Mesendoderm (in vitro differentiated cells): ENCODE measurements around the gene HABP4.

Experiments
- DNase-seq: peaks from one replicate; pipeline ENCODE4 v3.0.0; 2013
- H2AK5ac ChIP-seq: 2 replicates; pipeline ENCODE4 v1.6.1; 2013; ENCODE audit warnings: low read length, inconsistent platforms
- H2BK120ac ChIP-seq: 2 replicates; pipeline ENCODE4 v1.6.1; 2013; ENCODE audit warnings: low read depth, mild to moderate bottlenecking, low read length, moderate library complexity, mixed read lengths
- H2BK15ac ChIP-seq: replicated peaks from 2 replicates; pipeline ENCODE4 v1.6.1; 2013; ENCODE audit warnings: low read depth, mild to moderate bottlenecking, moderate library complexity
- H2BK5ac ChIP-seq: 2 replicates; pipeline ENCODE4 v1.6.1; 2013; ENCODE audit warnings: low read length, inconsistent platforms
- H3K18ac ChIP-seq: 2 replicates; pipeline ENCODE4 v1.6.1; 2013; ENCODE audit warnings: mild to moderate bottlenecking, low read length, mixed read lengths
- H3K23ac ChIP-seq: one replicate; pipeline ENCODE4 v1.6.1; 2013; ENCODE audit warnings: low read length
- H3K27ac ChIP-seq: 2 replicates; pipeline ENCODE4 v1.5.1; 2013; ENCODE audit warnings: low read depth, mild to moderate bottlenecking, inconsistent platforms, low read length, moderate library complexity
- H3K27me3 ChIP-seq: 2 replicates; pipeline ENCODE4 v1.6.1; 2013; ENCODE audit warnings: low read length, control low read depth, mild to moderate bottlenecking, inconsistent platforms; ENCODE audit not compliant: insufficient read depth, poor library complexity
- H3K36me3 ChIP-seq: 2 replicates; pipeline ENCODE4 v1.6.1; 2013; ENCODE audit warnings: low read length, inconsistent platforms; ENCODE audit not compliant: control insufficient read depth, insufficient read depth
- H3K4ac ChIP-seq: one replicate; pipeline ENCODE4 v1.6.1; 2013; ENCODE audit warnings: low read depth, mild to moderate bottlenecking, low read length, moderate library complexity
- H3K4me1 ChIP-seq: 2 replicates; pipeline ENCODE4 v1.6.1; 2013; ENCODE audit warnings: low read depth, low read length, inconsistent platforms; ENCODE audit not compliant: control insufficient read depth
- H3K4me2 ChIP-seq: 2 replicates; pipeline ENCODE4 v1.6.1; 2013; ENCODE audit warnings: low read length
- H3K4me3 ChIP-seq: 2 replicates; pipeline ENCODE4 v1.5.1; 2013; ENCODE audit warnings: mild to moderate bottlenecking, low read length
- H3K56ac ChIP-seq: one replicate; pipeline ENCODE4 v1.6.1; 2013; ENCODE audit warnings: low read length
- H3K79me1 ChIP-seq: 2 replicates; pipeline ENCODE4 v1.6.1; 2013; ENCODE audit warnings: low read length, inconsistent platforms
- H3K79me2 ChIP-seq: 2 replicates; pipeline ENCODE4 v1.6.1; 2013; ENCODE audit warnings: mild to moderate bottlenecking, low read length; ENCODE audit not compliant: control insufficient read depth, insufficient read depth
- H3K9ac ChIP-seq: 2 replicates; pipeline ENCODE4 v1.6.1; 2013; ENCODE audit warnings: low read length, inconsistent platforms
- H4K5ac ChIP-seq: one replicate; pipeline ENCODE4 v1.6.1; 2013; ENCODE audit warnings: low read length
- H4K8ac ChIP-seq: one replicate; pipeline ENCODE4 v1.6.1; 2013; ENCODE audit warnings: low read depth, mild to moderate bottlenecking, control low read depth, low read length, moderate library complexity
- WGBS: extraction: QIAGEN DNeasy Blood & Tissue Kit; methylation state at CpG from one replicate; pipeline ENCODE4 v1.1.7; 2013; ENCODE audit warnings: low lambda C conversion rate, missing lambda C conversion rate; ENCODE audit not compliant: insufficient coverage; ENCODE audit errors: extremely low coverage; 5-methylcytosine and 5-hydroxymethylcytosine counted together

Gene HABP4

GRCh38 chr9:96510258-96510657 lies 60.3 kb downstream of the HABP4 start:
- H3K27me3 ChIP-seq, result no peaks in the 10 kb centered on the region

GRCh38 chr9:96512240-96512639 lies 62.3 kb downstream of the HABP4 start:
- WGBS, result no CpG with 5 or more reads among the region's 3 CpGs
- H2BK5ac ChIP-seq, result no peak overlapping the region

More at GRCh38 chr9:96510258-96510657, 60.3 kb downstream of the HABP4 start:
- H3K18ac ChIP-seq, result no peak overlapping the region
- DNase-seq, result no peak
- no peak overlapping the region for H3K4me3 ChIP-seq
- no peak overlapping the region for H2BK5ac ChIP-seq
- H3K79me1 ChIP-seq, result no peaks in the 10 kb centered on the region
- no peak overlapping the region for H2BK15ac ChIP-seq
- no peak overlapping the region for H3K4ac ChIP-seq
- WGBS, result 80% methylated on average over 1 of the region's 4 CpGs
- H3K23ac ChIP-seq, result no peak overlapping the region
- no peak overlapping the region for H2BK120ac ChIP-seq
- H3K56ac ChIP-seq, result no peak overlapping the region
- H4K8ac ChIP-seq, result no peak overlapping the region
- H3K4me1 ChIP-seq, result no peaks in the 10 kb centered on the region
- H3K79me2 ChIP-seq, result no peaks in the 10 kb centered on the region
- no peak overlapping the region for H3K4me2 ChIP-seq
- no peak overlapping the region for H4K5ac ChIP-seq
- no peak overlapping the region for H3K27ac ChIP-seq
- H2AK5ac ChIP-seq, result no peak overlapping the region
- no peak overlapping the region for H3K9ac ChIP-seq
- H3K36me3 ChIP-seq, result no peaks in the 10 kb centered on the region

GRCh38 chr9:96513622-96514021 lies 63.7 kb downstream of the HABP4 start:
- Histone ChIP-seq H2BK15ac (no peak overlapping the region), H3K4ac (no peak overlapping the region), H2BK120ac (no peak overlapping the region), H3K18ac (no peak overlapping the region), H2BK5ac (no peak overlapping the region), H3K4me3 (no peak overlapping the region), H3K23ac (no peak overlapping the region), H3K79me1 (no peaks in the 10 kb centered on the region), H2AK5ac (no peak overlapping the region), H3K56ac (no peak overlapping the region), H4K8ac (no peak overlapping the region), H3K4me1 (no peaks in the 10 kb centered on the region), H3K9ac (no peak overlapping the region), H3K27ac (no peak overlapping the region), H3K4me2 (no peak overlapping the region), H3K79me2 (no peaks in the 10 kb centered on the region), H4K5ac (no peak overlapping the region), H3K27me3 (no peaks in the 10 kb centered on the region), H3K36me3 (no peaks in the 10 kb centered on the region)
- WGBS, result no CpG with 5 or more reads among the region's 5 CpGs
- DNase-seq, result no peak

More at GRCh38 chr9:96512240-96512639, 62.3 kb downstream of the HABP4 start:
- no peaks in the 10 kb centered on the region for H3K27me3 ChIP-seq
- no peak overlapping the region for H4K5ac ChIP-seq
- H3K36me3 ChIP-seq, result no peaks in the 10 kb centered on the region
- H3K4me2 ChIP-seq, result no peak overlapping the region
- no peak overlapping the region for H4K8ac ChIP-seq
- no peak overlapping the region for H2BK15ac ChIP-seq
- H3K18ac ChIP-seq, result no peak overlapping the region
- no peak overlapping the region for H2AK5ac ChIP-seq
- no peaks in the 10 kb centered on the region for H3K4me1 ChIP-seq
- H3K27ac ChIP-seq, result no peak overlapping the region
- H3K23ac ChIP-seq, result no peak overlapping the region
- no peaks in the 10 kb centered on the region for H3K79me2 ChIP-seq
- H2BK120ac ChIP-seq, result no peak overlapping the region
- no peak overlapping the region for H3K56ac ChIP-seq
- no peaks in the 10 kb centered on the region for H3K79me1 ChIP-seq
- no peak overlapping the region for H3K4me3 ChIP-seq
- DNase-seq, result no peak
- H3K4ac ChIP-seq, result no peak overlapping the region
- H3K9ac ChIP-seq, result no peak overlapping the region

- Histone ChIP-seq H4K8ac (no peak overlapping the region), H3K27me3 (no peaks in the 10 kb centered on the region), H3K4me3 (no peak overlapping the region), H3K4me2 (no peak overlapping the region), H2BK15ac (no peak overlapping the region), H3K4me1 (no peaks in the 10 kb centered on the region), H3K27ac (no peak overlapping the region), H2BK5ac (no peak overlapping the region), H3K4ac (no peak overlapping the region), H3K79me1 (no peaks in the 10 kb centered on the region), H3K9ac (no peak overlapping the region), H3K56ac (no peak overlapping the region), H3K79me2 (no peaks in the 10 kb centered on the region), H2AK5ac (no peak overlapping the region), H2BK120ac (no peak overlapping the region), H3K36me3 (no peaks in the 10 kb centered on the region), H4K5ac (no peak overlapping the region), H3K18ac (no peak overlapping the region), H3K23ac (no peak overlapping the region)
- DNase-seq, result no peak
- no CpG with 5 or more reads among the region's 9 CpGs for WGBS
Observed at GRCh38 chr9:96514108-96514799, 64.3 kb downstream of the HABP4 start.

- H3K4ac ChIP-seq, result no peak overlapping the region
Observed at GRCh38 chr9:96514800-96515158, 64.8 kb downstream of the HABP4 start.

More at GRCh38 chr9:96514800-96515158, 64.8 kb downstream of the HABP4 start:
- H3K4me1 ChIP-seq, result no peaks in the 10 kb centered on the region
- H3K4me2 ChIP-seq, result no peak overlapping the region
- H3K4me3 ChIP-seq, result no peak overlapping the region
- no peak overlapping the region for H2BK120ac ChIP-seq
- H3K27me3 ChIP-seq, result no peaks in the 10 kb centered on the region
- no peak overlapping the region for H4K5ac ChIP-seq
- no peak overlapping the region for H3K56ac ChIP-seq
- H3K9ac ChIP-seq, result no peak overlapping the region
- H4K8ac ChIP-seq, result no peak overlapping the region
- H3K18ac ChIP-seq, result no peak overlapping the region
- H3K79me1 ChIP-seq, result no peaks in the 10 kb centered on the region
- H3K23ac ChIP-seq, result no peak overlapping the region
- no peaks in the 10 kb centered on the region for H3K36me3 ChIP-seq
- no peak for DNase-seq
- no peak overlapping the region for H3K27ac ChIP-seq
- no peaks in the 10 kb centered on the region for H3K79me2 ChIP-seq
- WGBS, result no CpG with 5 or more reads among the region's 3 CpGs
- no peak overlapping the region for H2BK15ac ChIP-seq
- no peak overlapping the region for H2AK5ac ChIP-seq
- H2BK5ac ChIP-seq, result no peak overlapping the region
